Lower leg skin (tissue), 4 donors: ENCODE measurements around the gene KSR2. TPM values are rescaled to one million over a fixed set of nuclear protein-coding genes. Genes with fewer than 3 reads are reported as not detected.
A peak's percentile ranks its signal among the peaks of the same experiment; 100 is the strongest.
"Not testable (repeated sequence)": the region's sequence is repeated elsewhere in the genome, so short reads cannot be mapped to it uniquely, and the experiment has no call there.

Experiments used
- DNase-seq, 2 donors: peaks; one replicate each; pipeline ENCODE4 v3.0.0-alpha.2; 2019; ENCODE audit warnings: low spot score in 2 of 2
- H3K4me3 ChIP-seq: fragments of 200-600 bp; sonication (generic); 2 replicates; pipeline ENCODE4 v1.5.1; 2017; ENCODE audit warnings: mild to moderate bottlenecking, low read depth; ENCODE audit not compliant: poor library complexity, severe bottlenecking
- POLR2A ChIP-seq, 2 donors: fragments of 450-650 bp; IDR thresholded peaks; one replicate each; pipeline ENCODE4 v1.6.1; 2016 to 2017; ENCODE audit warnings: antibody characterized with exemption in 2 of 2, mild to moderate bottlenecking in 1 of 2, moderate library complexity in 1 of 2
- WGBS, 2 donors: methylation state at CpG; one replicate each; pipeline ENCODE4 v1.1.5; 2018; 5-methylcytosine and 5-hydroxymethylcytosine counted together
- intact Hi-C: fragments of 100-400 bp; cut with DNase I; formaldehyde crosslinking; loops from one replicate; pipeline ENCODE4 v1.15.0; 2023; ENCODE audit warnings: low total_unique reads
- total RNA-seq, 4 donors: library from RNA; depleted of rRNA; stranded (reverse); fragments of >200 nt; gene quantifications; one replicate each; pipeline ENCODE4 v1.1.0, GENCODE V29; 2016
- TF ChIP-seq, protein P1 (sequence below), 3 donors: fragments of 450-650 bp; IDR thresholded peaks; one replicate each; pipeline ENCODE4 v1.5.1; 2016; ENCODE audit warnings: antibody characterized with exemption in 3 of 3, mild to moderate bottlenecking in 3 of 3, moderate library complexity in 2 of 3

KSR2 gene
- total RNA-seq, 4 donors from 2014 or later, result 0.17 to 0.84 (median 0.35) TPM

DNA sequence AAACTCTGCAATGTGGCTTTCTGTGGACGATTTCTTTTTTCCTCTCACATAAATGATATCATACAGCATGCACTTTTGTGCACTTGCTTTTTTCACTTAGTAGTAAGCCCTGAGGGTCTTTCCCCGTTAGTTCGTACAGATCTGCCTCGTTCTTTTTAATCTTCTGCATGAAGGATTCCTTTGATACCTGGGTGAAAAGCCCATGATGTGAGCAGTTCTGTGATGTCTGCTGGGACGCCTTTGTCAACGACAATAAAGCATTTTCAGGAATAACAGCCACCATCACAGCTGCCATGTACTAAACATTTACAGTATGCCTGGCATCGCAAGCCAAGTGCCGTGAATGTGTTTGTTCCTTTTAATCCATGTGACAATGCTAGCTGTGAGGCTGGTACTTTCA, 99.2 kb downstream of the KSR2 start:
- DNase-seq, result no peak
- no peak overlapping the region for H3K4me3 ChIP-seq
- no peak for TF ChIP-seq POLR2A (IDR thresholded peaks at IDR 0.05)
- TF ChIP-seq, protein P1, sequence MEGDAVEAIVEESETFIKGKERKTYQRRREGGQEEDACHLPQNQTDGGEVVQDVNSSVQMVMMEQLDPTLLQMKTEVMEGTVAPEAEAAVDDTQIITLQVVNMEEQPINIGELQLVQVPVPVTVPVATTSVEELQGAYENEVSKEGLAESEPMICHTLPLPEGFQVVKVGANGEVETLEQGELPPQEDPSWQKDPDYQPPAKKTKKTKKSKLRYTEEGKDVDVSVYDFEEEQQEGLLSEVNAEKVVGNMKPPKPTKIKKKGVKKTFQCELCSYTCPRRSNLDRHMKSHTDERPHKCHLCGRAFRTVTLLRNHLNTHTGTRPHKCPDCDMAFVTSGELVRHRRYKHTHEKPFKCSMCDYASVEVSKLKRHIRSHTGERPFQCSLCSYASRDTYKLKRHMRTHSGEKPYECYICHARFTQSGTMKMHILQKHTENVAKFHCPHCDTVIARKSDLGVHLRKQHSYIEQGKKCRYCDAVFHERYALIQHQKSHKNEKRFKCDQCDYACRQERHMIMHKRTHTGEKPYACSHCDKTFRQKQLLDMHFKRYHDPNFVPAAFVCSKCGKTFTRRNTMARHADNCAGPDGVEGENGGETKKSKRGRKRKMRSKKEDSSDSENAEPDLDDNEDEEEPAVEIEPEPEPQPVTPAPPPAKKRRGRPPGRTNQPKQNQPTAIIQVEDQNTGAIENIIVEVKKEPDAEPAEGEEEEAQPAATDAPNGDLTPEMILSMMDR (IDR thresholded peaks at IDR 0.05), result no peak
- intact Hi-C loops, result no loop called here
- 59 to 63% methylated on average over 8 of the region's 8 CpGs for WGBS, 2 donors

DNA sequence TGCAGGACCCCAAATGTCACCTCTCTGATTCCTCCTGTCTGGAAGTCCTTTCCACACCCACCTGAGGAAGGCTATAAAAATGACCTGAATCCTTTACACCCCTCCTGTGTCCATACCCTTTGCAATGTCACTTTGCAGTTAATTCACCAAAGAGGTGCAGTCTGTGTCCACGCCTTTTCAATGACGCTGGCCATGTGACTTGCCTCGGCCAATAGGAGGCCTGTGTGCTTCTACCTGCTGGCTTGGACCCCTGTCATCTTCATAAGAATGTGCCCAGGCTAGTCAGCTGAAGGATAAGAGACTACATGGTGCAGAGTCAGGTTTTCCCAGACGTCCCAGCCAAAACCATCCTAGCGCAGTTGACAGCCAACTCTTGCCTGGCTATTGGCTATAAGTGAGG, 101.4 kb downstream of the KSR2 start:
- intact Hi-C loops, result no loop called here
- WGBS, 2 donors, result 65 to 70% methylated on average over 5 of the region's 5 CpGs
- no peak for DNase-seq
- no peak for TF ChIP-seq POLR2A (IDR thresholded peaks at IDR 0.05)
- TF ChIP-seq, protein P1 (IDR thresholded peaks at IDR 0.05), result no peak
- no peak overlapping the region for H3K4me3 ChIP-seq

- TF ChIP-seq POLR2A (IDR thresholded peaks at IDR 0.05), result no peak
- TF ChIP-seq, protein P1 (IDR thresholded peaks at IDR 0.05), result no peak
- WGBS, 2 donors, result 81 to 82% methylated on average over 3 of the region's 3 CpGs
- DNase-seq, result no peak
- intact Hi-C loops, result no loop called here
- H3K4me3 ChIP-seq, result no peak overlapping the region
Observed at GRCh38 chr12:117865505-117865904, 103.3 kb downstream of the KSR2 start.

DNA sequence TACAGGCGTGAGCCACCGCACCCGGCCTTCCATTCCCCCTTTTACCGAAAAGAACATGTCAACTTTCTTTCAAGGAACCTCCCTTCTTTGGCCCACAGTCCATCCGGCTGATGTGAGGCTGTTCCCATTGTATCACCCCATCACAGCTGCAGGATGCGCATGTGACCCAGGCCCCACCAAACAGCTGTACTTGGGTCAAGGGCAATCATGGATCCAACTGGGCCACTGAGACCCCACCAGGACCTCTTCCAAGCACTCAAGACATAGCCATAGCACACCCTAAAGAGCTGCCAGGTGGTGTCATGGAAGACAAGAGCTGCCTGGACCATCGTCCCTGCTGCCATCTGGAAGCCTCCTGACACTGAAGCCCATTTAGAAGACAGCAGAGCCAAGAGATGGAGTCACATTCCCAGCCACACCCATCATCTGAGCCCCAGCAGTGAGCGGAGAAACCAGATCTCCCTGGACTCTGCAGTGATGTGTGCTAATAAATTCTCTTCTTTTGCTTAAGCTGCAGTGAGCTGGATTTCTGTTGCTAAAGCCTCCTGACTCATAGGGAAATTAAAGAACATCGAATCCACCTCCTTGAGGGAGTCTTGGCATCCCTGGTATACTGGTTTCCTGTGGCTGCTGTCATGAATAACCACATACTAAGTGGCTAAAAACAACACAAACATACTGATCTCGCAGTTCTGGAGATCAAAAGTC, 105.6 kb downstream of the KSR2 start:
- peak in 1 of 2 donors; percentile 25 for DNase-seq
- no peak overlapping the region for H3K4me3 ChIP-seq
- intact Hi-C loops, result no loop called here
- WGBS, 2 donors, result 72 to 77% methylated on average over 10 of the region's 10 CpGs
- TF ChIP-seq POLR2A (IDR thresholded peaks at IDR 0.05), result no peak

DNA sequence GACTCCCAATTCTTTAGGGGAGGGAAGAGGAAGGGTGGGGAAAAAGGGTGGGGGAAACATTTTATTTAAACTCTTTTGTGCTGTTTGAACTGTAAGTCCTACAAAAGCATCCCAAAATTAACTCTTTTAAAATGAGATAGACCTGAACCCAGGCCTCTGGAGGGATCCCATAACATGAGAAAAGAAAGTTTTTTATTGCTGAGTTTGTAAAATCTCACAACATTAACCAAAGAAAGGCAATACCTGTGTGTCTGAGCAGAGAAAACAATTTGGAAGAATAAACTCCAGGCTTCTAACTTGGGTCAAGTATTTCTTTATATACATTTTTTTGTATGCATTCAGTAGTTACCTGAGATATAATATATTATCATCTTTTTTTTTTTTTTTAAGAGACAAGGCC, 107.1 kb downstream of the KSR2 start:
- no peak for TF ChIP-seq POLR2A (IDR thresholded peaks at IDR 0.05)
- TF ChIP-seq, protein P1 (IDR thresholded peaks at IDR 0.05), result no peak
- H3K4me3 ChIP-seq, result no peak overlapping the region
- DNase-seq, result no peak
- intact Hi-C loops, result no loop called here

DNA sequence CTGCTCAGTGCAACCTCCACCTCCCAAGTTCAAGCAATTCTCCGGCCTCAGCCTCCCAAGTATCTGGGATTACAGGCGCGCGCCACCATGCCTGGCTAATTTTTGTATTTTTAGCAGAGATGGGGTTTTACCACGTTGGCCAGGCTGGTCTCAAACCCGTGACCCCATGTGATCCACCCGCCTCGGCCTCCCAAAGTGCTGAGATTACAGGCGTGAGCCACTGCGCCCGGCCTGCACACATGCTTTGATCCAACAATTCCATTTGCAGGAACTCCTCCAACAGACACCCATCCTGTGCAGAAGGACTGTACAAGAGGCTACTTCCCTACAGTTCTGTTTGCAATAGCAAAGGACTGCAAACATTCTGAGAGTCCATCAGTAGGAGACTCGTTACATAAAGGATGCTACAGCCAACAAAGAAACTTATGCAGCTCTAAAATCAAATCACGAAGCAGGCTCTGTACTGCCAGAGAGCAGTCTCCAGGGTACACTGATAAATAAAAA, 108.0 kb downstream of the KSR2 start:
- intact Hi-C loops, DNase-seq, H3K4me3 ChIP-seq: not testable (repeated sequence)
- 83 to 92% methylated on average over 13 of the region's 13 CpGs for WGBS, 2 donors

GRCh38 chr12:117860111-117860510, 108.7 kb downstream of the KSR2 start:
- no peak overlapping the region for H3K4me3 ChIP-seq
- no peak for TF ChIP-seq POLR2A (IDR thresholded peaks at IDR 0.05)
- TF ChIP-seq, protein P1 (IDR thresholded peaks at IDR 0.05), result no peak
- DNase-seq, result no peak
- WGBS, 2 donors, result 80 to 83% methylated on average over 15 of the region's 15 CpGs
- intact Hi-C loops, result no loop called here
